Activated T-cell treated with anti-CD3 and anti-CD28 coated beads for 48 hours (primary cell): Measurements from ENCODE around the gene BSN.
"Not testable (repeated sequence)": the region's sequence is repeated elsewhere in the genome, so short reads cannot be mapped to it uniquely, and the experiment has no call there.

Experiments
- DNase-seq: peaks from one replicate; pipeline ENCODE4 v3.0.0-alpha.2; 2020; ENCODE audit warnings: low read depth

BSN gene

DNA sequence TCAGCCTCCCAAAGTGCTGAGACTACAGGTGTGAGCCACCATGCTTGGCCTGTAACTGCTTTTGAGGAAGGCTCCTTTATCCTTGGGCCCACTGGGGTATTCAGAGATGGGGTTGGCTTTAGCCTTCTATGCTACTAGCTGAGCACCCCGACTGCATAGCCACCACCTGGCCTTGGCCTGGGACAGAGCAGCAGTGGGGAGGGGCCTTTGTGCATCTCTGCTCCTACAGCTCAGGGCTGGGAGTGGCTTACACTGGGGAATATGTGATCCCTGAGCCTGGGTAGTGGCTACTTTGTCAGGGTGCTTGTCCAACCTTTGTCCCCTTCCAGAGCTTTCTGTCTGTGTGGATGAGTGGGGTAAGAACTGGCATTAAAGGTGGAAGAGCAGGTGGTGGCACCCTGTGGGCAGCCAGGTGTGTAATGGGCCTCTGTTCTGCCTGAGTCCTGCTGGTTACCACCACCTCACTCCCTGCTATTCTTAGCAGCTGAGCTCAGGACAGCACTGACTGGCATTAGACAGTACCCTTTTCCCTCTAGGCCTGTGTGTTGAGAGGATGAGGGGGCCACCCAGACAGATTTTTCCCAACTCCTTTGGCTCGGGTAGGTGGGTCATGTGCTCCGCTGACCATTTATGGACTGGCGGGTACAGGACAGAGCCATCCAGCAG lies 141.2 kb downstream of the BSN start:
- not testable (repeated sequence) for DNase-seq

DNA sequence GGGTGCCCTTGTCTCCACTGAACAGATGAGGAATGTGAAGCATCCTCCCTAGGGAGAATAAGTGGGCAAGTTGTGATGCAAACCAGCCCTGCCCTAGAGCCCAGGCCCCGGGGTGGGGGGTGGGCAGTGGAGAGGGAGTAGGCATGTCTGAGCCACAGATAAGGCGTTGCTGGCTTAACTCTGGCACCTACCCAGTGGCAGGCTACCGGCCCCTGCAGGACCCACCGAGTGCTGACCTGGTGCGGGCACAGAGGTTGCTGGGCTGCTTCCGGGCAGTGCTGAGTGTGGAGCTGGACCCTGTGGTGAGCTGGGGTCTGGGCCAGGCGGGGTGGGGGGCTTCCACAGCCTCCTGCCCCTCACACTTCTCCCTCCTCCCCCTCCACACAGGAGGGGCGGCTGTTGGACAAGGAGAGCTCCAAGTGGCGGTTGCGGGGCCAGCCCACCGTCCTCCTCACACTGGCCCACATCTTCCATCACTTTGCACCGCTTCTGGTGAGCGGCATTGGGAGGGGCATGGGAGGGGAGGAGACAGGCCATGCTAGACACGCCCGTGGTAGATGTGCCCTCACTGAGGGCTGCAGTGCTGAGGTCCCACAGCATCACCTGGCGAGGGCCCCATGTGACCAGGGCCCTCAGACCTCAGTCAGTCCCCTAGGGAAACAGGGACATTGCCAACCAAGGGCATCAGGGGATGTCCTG lies 145.2 kb downstream of the BSN start:
- no peak for DNase-seq

DNA sequence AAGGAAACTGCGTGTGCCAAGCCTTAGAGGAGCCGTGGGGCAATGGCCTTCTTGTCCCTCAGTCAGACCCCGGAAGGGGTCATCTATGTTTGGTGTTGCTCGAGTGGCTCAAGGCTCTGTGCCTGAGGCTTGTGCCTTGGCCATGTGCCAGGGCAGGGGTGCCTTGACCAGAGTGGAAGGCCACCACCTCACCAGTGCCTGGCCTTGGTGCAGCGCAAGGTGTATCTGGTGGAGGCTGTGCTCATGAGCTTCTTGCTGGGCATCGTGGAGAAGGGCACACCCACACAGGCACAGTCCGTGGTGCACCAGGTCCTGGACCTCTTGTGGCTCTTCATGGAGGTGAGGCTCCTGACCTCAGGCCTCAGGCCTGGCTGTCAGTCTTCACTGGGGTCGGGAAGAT lies 145.7 kb downstream of the BSN start:
- no peak for DNase-seq

GRCh38 chr3:49700453-49701128 lies 146.3 kb downstream of the BSN start:
- no peak for DNase-seq

- no peak for DNase-seq
Observed at GRCh38 chr3:49701388-49702077, 147.3 kb downstream of the BSN start.

DNA sequence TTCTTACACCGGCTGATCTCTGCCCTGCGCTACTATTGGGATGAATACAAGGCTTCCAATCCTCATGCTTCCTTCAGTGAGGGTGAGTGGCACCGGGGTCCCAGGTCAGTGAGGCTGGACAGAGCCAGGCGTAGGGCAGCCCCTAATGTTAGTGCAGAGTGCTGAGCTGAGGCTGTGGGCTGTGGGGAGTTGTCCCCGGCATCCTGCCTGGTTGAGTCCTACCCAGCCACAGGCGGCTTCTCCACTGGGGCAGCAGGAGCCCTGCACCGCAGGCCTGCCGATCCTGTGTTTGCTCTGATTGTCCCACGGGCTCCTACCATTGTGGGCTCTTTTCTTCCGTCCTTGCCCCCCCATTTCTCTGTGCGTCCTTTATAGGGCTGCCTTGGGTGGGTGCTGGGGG lies 148.4 kb downstream of the BSN start:
- DNase-seq: no peak

DNA sequence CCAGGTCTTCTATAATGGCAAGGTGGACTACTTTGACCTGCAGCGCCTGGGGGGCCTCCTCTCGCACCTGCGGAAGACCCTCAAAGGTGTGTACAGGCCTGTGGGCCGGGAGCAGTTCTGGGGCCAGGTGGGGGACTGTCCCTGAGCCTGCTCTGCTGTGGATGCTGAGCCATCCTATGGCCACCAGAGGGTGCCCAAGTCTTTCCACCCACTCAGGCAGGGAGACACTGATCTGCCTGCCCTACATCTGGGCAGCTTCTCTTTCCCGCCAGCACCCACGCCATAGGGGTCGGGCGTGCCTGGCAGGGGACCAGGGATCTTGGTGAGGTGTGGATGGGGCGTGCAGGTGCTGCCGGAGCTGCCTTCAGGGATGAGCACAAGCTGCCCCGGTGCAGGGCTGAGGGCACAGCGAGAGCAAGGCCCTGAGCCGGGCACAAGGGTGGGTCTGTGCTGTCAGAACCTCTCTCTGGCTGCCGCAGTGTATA lies 149.2 kb downstream of the BSN start:
- DNase-seq: peak; percentile 58

DNA sequence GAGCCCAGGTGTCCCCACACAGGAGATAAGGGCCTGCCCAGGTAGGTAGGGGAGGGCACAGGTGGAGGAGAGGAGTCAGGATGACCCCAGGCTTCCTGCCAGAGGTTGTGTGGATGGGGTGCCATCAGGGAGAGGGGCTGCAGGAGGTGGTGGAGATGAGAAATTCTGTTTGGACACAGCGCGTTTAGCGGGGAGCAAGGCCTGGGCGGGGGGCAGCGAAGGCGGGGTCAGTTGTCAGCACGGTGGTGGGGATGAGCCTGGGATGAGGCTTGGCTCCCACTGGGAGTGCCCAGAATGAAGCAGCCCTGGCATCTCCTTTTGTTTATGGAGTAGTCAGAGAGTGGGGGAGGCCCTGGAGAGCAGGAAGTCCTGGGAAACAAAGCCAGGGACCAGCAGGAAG lies 149.7 kb downstream of the BSN start:
- no peak for DNase-seq

DNA sequence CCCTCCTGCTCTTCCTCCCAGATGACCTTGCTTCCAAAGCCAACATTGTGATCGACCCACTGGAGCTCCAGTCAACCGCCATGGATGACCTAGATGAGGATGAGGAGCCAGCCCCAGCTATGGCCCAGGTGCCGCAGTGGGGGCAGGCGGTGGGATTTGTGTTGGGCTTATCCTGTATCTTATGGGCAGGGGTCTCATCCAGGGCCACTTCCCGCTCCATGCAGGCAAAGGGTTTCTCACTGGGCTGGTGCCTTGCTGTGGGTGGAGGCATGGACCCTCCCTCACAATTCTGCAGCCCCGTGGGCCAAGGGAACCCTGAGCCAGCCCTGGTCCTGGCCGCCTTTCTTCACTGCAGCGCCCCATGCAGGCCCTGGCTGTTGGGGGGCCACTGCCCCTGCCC lies 150.4 kb downstream of the BSN start:
- DNase-seq: no peak

GRCh38 chr3:49705390-49705960 lies 151.2 kb downstream of the BSN start:
- DNase-seq: no peak

GRCh38 chr3:49706456-49707112 lies 152.3 kb downstream of the BSN start:
- DNase-seq: no peak

- DNase-seq: no peak
Observed at GRCh38 chr3:49707113-49707480, 152.8 kb downstream of the BSN start.

DNA sequence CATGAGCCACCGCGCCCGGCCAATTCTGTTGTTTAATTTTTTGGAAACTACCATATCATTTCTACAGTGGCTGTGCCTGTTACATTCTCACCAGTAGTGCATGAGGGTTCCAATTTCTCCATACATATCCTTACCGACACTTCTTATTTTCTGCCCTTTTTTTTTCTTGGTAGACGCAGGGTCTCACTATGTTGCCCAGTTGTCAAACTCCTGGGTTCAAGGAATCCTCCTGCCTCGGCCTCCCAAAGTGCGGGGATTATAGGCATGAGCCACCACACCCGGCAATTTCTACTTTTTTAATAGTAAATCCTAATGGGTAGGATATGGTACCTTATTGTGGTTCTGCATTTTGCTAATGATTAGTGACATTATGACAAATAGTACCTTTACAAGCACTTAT lies 155.6 kb downstream of the BSN start:
- DNase-seq: no peak

- no peak for DNase-seq
Observed at GRCh38 chr3:49711489-49711888, 157.2 kb downstream of the BSN start.

- no peak for DNase-seq
Observed at GRCh38 chr3:49712166-49712565, 157.9 kb downstream of the BSN start.

DNA sequence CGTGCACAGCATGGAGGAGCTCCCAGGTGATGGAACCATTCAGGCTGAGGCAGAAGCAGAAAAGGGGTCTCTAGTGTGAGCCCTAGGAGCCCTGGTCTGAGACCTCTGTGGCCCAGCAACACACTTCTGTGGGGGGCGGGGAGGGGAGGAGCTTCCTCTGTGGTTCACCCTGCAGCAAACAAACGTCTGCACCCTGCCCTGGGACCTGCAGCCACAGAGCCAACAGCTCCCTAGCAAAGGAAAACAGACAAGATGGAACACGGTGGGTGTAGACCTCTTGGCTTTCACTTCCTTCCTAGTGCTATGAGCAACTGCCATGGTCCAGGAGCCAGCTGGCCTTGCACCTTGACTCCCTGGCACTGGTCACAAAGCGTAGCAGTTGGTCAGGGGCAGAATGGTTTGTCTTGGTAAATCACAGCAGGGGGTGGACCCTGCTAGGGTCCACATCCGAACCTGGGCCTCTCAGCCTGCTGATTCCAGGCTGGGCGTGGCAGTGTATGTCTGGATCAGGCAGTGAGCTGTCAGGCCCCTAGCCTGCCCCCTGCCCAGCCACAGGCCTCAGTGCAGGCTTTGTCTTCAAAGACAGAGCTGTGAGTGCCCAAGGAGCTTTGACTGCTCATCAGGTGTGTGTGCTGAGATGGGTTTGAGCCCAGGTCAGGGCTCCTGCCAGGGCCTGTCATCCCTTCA lies 158.5 kb downstream of the BSN start:
- no peak for DNase-seq

- DNase-seq: no peak
Observed at GRCh38 chr3:49713336-49714105, 159.2 kb downstream of the BSN start.

DNA sequence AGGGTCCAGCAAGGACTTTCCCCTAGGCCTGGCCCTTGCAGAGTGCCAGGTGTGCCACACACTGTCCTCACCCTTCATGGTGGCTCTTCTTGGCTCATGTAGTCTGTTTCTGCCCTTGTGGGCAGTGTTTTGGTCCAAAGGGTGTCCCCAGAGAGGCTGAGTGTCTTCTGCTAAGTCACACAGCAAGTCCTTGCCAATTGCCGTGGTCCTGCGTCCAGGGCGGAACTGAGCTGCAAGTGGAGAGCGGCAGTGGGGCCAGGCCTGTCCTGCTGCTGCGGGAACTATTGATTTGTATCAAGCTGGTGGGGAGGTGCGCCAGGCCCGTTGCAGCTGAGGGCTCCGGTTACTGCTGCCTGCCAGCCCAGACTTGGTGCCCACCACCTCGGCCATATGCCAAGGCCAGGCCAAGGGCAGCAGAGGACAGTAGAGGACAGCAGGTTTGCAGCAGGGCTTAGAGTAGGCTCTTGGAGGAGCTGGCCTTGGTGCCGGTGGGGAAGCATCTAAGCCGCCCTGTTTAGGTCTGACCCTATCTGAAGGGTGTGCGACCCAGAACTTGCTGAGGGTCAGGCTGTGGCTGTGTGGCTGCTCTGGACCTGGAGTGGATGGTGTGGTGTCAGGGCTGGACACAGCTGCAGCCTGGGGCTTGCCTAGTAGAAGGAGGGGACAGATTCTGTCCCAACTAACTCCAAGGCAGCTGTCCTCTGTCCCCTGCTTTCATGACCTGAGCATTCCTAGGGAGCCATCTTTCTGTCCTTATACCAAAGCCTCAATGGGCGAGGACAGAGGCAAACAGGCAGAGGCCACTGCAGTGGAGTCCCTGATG lies 160.7 kb downstream of the BSN start:
- no peak for DNase-seq

GRCh38 chr3:49715611-49716121 lies 161.4 kb downstream of the BSN start:
- no peak for DNase-seq
